Epithelial cell of prostate (primary cell): ENCODE measurements around the gene VPS41.

Source experiments
- DNase-seq: peaks from one replicate; pipeline ENCODE4 v3.0.0-alpha.2; 2011; ENCODE audit warnings: low read depth, low spot score
- H3K27ac ChIP-seq: fragments of 450-650 bp; 2 replicates; pipeline ENCODE4 v1.5.1; 2017; ENCODE audit warnings: mild to moderate bottlenecking

VPS41 gene

DNA sequence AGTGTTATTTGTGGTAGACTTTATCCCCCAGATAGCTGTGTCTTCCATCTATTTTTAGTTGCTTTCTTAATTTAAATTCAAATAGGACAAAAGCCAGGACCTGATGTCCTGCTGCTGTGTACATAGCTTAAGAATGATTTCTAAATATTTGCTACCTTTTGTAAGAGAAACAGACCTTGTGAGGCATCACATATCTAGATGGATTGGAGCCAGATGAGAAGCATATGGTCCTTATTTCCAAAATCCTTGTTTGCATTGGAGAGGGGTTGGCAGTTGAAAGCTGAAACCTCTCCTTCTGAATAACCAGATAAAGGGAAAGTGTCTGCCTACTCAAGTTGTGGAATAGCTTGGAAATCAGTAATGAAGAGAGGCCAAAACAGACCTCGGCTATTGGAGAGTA lies 227.1 kb downstream of the VPS41 start:
- no peak for DNase-seq
- H3K27ac ChIP-seq, result no peak overlapping the region

GRCh38 chr7:38679419-38679818 lies 229.6 kb downstream of the VPS41 start:
- DNase-seq, result no peak

DNA sequence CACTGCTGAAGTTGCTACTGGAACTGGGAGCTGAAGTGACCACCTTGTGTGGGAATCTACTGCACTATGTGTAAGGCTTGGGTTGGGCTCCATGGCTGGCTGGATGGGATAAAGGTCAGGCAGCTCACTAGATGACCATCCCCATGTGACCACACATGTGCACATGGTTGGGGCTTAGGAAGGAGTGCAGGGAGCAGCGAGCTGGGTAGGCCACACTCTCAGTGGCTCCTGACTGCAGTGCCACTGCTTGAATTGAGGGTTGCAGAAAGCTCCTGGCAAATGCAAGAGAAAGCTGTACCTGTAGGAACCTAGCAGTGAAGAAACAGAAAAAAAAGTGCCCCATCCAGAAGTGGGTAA lies 230.3 kb downstream of the VPS41 start:
- H3K27ac ChIP-seq, result no peak overlapping the region
- no peak for DNase-seq

More at GRCh38 chr7:38679419-38679818, 229.6 kb downstream of the VPS41 start:
- H3K27ac ChIP-seq, result no peak overlapping the region

- H3K27ac ChIP-seq, result no peak overlapping the region
- no peak for DNase-seq
Measured at GRCh38 chr7:38677981-38678697, 230.9 kb downstream of the VPS41 start.

- DNase-seq, result no peak
- no peak overlapping the region for H3K27ac ChIP-seq
Measured at GRCh38 chr7:38675494-38676106, 233.4 kb downstream of the VPS41 start.

DNA sequence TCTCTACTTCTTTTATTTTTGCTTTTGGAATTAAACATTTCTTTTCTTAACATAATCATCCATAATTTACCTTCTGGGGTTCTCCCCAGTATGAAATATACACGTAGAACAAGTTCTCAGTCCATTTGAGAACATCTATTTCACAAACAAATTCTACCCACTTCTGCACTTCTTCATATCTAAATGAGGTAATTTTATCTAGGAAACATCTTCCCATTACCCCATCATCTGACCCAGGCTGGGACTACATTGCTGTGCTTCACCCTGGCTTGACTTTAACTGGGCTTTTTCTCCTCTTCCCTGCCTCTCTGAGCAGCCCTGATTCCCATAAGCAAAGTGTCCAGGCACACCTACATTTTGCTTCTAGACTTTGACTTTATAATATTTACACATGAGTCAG lies 234.5 kb downstream of the VPS41 start:
- no peak for DNase-seq
- no peak overlapping the region for H3K27ac ChIP-seq

DNA sequence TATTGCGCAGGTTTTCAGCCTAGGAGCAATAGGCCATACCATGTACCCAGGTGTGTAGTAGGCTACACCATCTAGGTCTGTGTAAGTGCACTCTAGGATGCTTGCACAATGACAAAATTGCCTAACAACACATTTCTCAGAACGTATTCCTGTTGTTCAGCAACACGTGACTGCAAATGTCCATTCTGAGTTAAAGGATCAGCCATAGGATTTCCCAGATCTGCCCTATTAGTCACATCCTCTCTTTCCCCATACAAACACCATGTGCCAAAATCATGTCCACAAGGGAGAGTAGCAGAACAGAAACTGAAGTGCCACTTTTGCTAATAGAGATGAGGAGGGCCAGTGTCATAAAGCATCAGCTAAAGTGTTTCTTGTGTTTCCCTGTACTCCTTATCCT lies 235.2 kb downstream of the VPS41 start:
- DNase-seq, result peak; percentile 41

More for the DNA sequence above, 235.2 kb downstream of the VPS41 start:
- no peak overlapping the region for H3K27ac ChIP-seq
